NOMO-1 treated with dmso at 0.1 percent for 144 hours (cell line): ENCODE results near the gene TRERF1.
"Not testable (repeated sequence)": the region's sequence is repeated elsewhere in the genome, so short reads cannot be mapped to it uniquely, and the experiment has no call there.

ENCODE experiments used
- DNase-seq: peaks from one replicate; lab custom pipeline; 2025; ENCODE audit not compliant: unreplicated experiment; lab: John Stamatoyannopoulos, UW

TRERF1 gene

GRCh38 chr6:42200035-42200434 is 251.7 kb downstream of the TRERF1 start:
- DNase-seq: no peak

- DNase-seq: no peak
These were observed 252.4 kb downstream of the TRERF1 start for GRCh38 chr6:42199106-42199981.

GRCh38 chr6:42197555-42198362 is 254.0 kb downstream of the TRERF1 start:
- DNase-seq: no peak

- no peak for DNase-seq
These were observed 256.3 kb downstream of the TRERF1 start for GRCh38 chr6:42195415-42195814.

- DNase-seq: no peak
These were observed 257.7 kb downstream of the TRERF1 start for GRCh38 chr6:42194056-42194455.

- DNase-seq: no peak
These were observed 258.2 kb downstream of the TRERF1 start for GRCh38 chr6:42193491-42193894.

- DNase-seq: not testable (repeated sequence)
These were observed 259.3 kb downstream of the TRERF1 start for GRCh38 chr6:42192385-42192784.

- DNase-seq: no peak
These were observed 261.1 kb downstream of the TRERF1 start for GRCh38 chr6:42190554-42191183.

- no peak for DNase-seq
These were observed 263.3 kb downstream of the TRERF1 start for GRCh38 chr6:42188406-42188805.

- DNase-seq: no peak
These were observed 266.1 kb downstream of the TRERF1 start for GRCh38 chr6:42185597-42185996.

GRCh38 chr6:42184475-42184874 is 267.3 kb downstream of the TRERF1 start:
- no peak for DNase-seq

GRCh38 chr6:42182101-42182500 is 269.6 kb downstream of the TRERF1 start:
- DNase-seq: no peak

GRCh38 chr6:42179945-42180313 is 271.8 kb downstream of the TRERF1 start:
- DNase-seq: no peak

GRCh38 chr6:42179261-42179944 is 272.3 kb downstream of the TRERF1 start:
- no peak for DNase-seq

- no peak for DNase-seq
These were observed 274.0 kb downstream of the TRERF1 start for GRCh38 chr6:42177514-42178364.

- DNase-seq: no peak
These were observed 274.7 kb downstream of the TRERF1 start for GRCh38 chr6:42176981-42177380.

GRCh38 chr6:42175860-42176259 is 275.9 kb downstream of the TRERF1 start:
- DNase-seq: no peak
